K562 (cell line): ENCODE data around the gene ERF. TPM values are rescaled to one million over a fixed set of nuclear protein-coding genes. Genes with fewer than 3 reads are reported as not detected.

ENCODE experiments used
- CHCHD3 ChIP-seq: fragments of 250-450 bp; sonication (Bioruptor Pico); IDR thresholded peaks from 2 replicates; pipeline ENCODE4 v2.1.2; 2022; ENCODE audit warnings: mild to moderate bottlenecking
- EZH2 ChIP-seq: IDR thresholded peaks from 2 replicates; pipeline ENCODE4 v1.6.1; 2012; ENCODE audit warnings: low read depth, mild to moderate bottlenecking, inconsistent platforms, low read length, borderline replicate concordance
- HMBOX1 ChIP-seq: sonication (generic); IDR thresholded peaks from 2 replicates; pipeline ENCODE4 v1.6.1; 2016
- MECOM ChIP-seq: fragments of 250-450 bp; sonication (Bioruptor Pico); IDR thresholded peaks from 2 replicates; pipeline ENCODE4 v1.8.0; 2022; ENCODE audit warnings: inconsistent platforms
- MLX ChIP-seq, 2 experiments: fragments of 450-650 bp in 1 of 2; sonication (generic) in 1 of 2; formaldehyde crosslinking; conservative IDR thresholded peaks; 2 replicates each; pipeline versions ENCODE4 v1.4.0 to v1.8.1; 2020 to 2022; ENCODE audit warnings: mild to moderate bottlenecking in 1 of 2, missing genetic modification reagents in 1 of 2
- SMC3 ChIP-seq: conservative IDR thresholded peaks from 2 replicates; pipeline ENCODE4 v1.6.1; 2011; ENCODE audit warnings: low read depth, low read length, improper control_type of control experiment; ENCODE audit not compliant: insufficient read depth
- TRIM24 ChIP-seq, 2 experiments: fragments of 450-650 bp; IDR thresholded peaks; 2 replicates each; pipeline ENCODE4 v1.6.1; 2016
- ZMIZ1 ChIP-seq, 2 experiments: fragments of 150-350 bp in 1 of 2; IDR thresholded peaks; 2 replicates each; pipeline ENCODE4 v1.6.1; 2012 to 2016; ENCODE audit warnings: low read depth in 2 of 2, low read length in 2 of 2, mild to moderate bottlenecking in 1 of 2, moderate library complexity in 1 of 2
- ZNF282 ChIP-seq: sonication (generic); formaldehyde crosslinking; IDR thresholded peaks from 2 replicates; pipeline ENCODE4 v1.8.1; 2023; ENCODE audit warnings: missing genetic modification reagents
- ZNF764 ChIP-seq: fragments of 250-450 bp; sonication (Bioruptor Pico); IDR thresholded peaks from 2 replicates; pipeline ENCODE4 v1.4.0; 2020; ENCODE audit warnings: low read depth, mild to moderate bottlenecking, moderate library complexity
- polyA plus RNA-seq, 8 experiments: library from polyadenylated mRNA; depleted of rRNA in 4 of 8; stranded (reverse) in 5 of 8; unstranded in 3 of 8; fragments of >200 nt; fragmentation: Nextera tagmentation in 2 of 8; fragmentation: Illumina TruSeq in 1 of 8; extraction: Ambion mirVana in 2 of 8; extraction: Trizol in 1 of 8; gene quantifications; 2 replicates each; pipeline versions ENCODE4 v1.2.1 to v1.2.3, GENCODE V29; 2011 to 2014; ENCODE audit warnings: inconsistent platforms in 1 of 8, missing spikeins in 1 of 8
- total RNA-seq, 7 experiments: library from RNA; depleted of rRNA in 6 of 7; stranded (reverse); fragments of >200 nt in 6 of 7; fragmentation: Illumina TruSeq in 2 of 7; extraction: Trizol in 2 of 7; gene quantifications; 2 replicates each; pipeline versions ENCODE4 v1.2.1 to v1.2.3, GENCODE V29; 2011 to 2021; ENCODE audit warnings: low replicate concordance in 1 of 7
- TF ChIP-seq, protein P1 (sequence below): fragments of 200-800 bp; sonication (Bioruptor generic); IDR thresholded peaks from 2 replicates; pipeline ENCODE4 v1.6.1; 2017; ENCODE audit warnings: missing genetic modification characterization, missing compliant biosample characterization
- TF ChIP-seq, protein P2 (sequence below): fragments of 450-650 bp; IDR thresholded peaks from 2 replicates; pipeline ENCODE4 v1.6.1; 2016; ENCODE audit warnings: antibody characterized with exemption
- TF ChIP-seq, protein P3 (sequence below): fragments of 450-650 bp; formaldehyde crosslinking; IDR thresholded peaks from 2 replicates; pipeline ENCODE4 v1.4.0; 2020; ENCODE audit warnings: mild to moderate bottlenecking, moderate library complexity

ERF gene
- total and polyA plus RNA-seq, 9 of the 15 experiments (the other 6 are each of a cell fraction or from before 2014, with no cell fraction given): 0.03 to 75.4 (median 27.0) TPM

GRCh38 chr19:42295831-42296525, 41.0 kb upstream of the ERF start (continued):
- TF ChIP-seq MECOM (0 out of 2 replicates have a peak, but pooled peaks have one; percentile 24), HMBOX1 (no peak), MLX (CRISPR knock-in tag; conservative IDR thresholded peaks at IDR 0.05) (no peak), TRIM24 (IDR thresholded peaks at IDR 0.05) (no peak), ZNF764 (CRISPR knock-in tag) (0 out of 2 replicates have a peak, but pooled peaks have one; percentile 26), ZMIZ1 (IDR thresholded peaks at IDR 0.05; ENCODE audit: low read depth in 2 of 2, low read length in 2 of 2) (no peak), CHCHD3 (CRISPR knock-in tag) (0 out of 2 replicates have a peak, but pooled peaks have one; percentile 6), EZH2 (no peak), SMC3 (peak; percentile 86), ZNF282 (CRISPR knock-in tag) (no peak)
- TF ChIP-seq, protein P1, sequence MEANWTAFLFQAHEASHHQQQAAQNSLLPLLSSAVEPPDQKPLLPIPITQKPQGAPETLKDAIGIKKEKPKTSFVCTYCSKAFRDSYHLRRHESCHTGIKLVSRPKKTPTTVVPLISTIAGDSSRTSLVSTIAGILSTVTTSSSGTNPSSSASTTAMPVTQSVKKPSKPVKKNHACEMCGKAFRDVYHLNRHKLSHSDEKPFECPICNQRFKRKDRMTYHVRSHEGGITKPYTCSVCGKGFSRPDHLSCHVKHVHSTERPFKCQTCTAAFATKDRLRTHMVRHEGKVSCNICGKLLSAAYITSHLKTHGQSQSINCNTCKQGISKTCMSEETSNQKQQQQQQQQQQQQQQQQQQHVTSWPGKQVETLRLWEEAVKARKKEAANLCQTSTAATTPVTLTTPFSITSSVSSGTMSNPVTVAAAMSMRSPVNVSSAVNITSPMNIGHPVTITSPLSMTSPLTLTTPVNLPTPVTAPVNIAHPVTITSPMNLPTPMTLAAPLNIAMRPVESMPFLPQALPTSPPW (CRISPR knock-in tag): peak; percentile 41; the same call in 1 of the 2 replicates
- TF ChIP-seq, protein P2, sequence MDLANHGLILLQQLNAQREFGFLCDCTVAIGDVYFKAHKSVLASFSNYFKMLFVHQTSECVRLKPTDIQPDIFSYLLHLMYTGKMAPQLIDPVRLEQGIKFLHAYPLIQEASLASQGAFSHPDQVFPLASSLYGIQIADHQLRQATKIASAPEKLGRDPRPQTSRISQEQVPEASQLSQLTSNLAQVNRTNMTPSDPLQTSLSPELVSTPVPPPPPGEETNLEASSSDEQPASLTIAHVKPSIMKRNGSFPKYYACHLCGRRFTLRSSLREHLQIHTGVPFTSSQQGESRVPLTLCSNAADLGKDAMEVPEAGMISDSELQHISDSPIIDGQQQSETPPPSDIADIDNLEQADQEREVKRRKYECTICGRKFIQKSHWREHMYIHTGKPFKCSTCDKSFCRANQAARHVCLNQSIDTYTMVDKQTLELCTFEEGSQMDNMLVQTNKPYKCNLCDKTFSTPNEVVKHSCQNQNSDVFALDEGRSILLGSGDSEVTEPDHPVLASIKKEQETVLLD: peak; percentile 56; the same call in 1 of the 2 replicates
- TF ChIP-seq, protein P3, sequence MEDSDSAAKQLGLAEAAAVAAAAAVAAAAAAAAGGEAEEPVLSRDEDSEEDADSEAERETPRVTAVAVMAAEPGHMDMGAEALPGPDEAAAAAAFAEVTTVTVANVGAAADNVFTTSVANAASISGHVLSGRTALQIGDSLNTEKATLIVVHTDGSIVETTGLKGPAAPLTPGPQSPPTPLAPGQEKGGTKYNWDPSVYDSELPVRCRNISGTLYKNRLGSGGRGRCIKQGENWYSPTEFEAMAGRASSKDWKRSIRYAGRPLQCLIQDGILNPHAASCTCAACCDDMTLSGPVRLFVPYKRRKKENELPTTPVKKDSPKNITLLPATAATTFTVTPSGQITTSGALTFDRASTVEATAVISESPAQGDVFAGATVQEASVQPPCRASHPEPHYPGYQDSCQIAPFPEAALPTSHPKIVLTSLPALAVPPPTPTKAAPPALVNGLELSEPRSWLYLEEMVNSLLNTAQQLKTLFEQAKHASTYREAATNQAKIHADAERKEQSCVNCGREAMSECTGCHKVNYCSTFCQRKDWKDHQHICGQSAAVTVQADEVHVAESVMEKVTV (CRISPR knock-in tag): 0 out of 2 replicates have a peak, but pooled peaks have one; percentile 18
